Right atrium auricular region (tissue), 2 donors: ENCODE data around the gene BPGM. TPM values are rescaled to one million over a fixed set of nuclear protein-coding genes. Genes with fewer than 3 reads are reported as not detected.
"Not testable (repeated sequence)": the region's sequence is repeated elsewhere in the genome, so short reads cannot be mapped to it uniquely, and the experiment has no call there.

Experiments
- DNase-seq: peaks from one replicate; pipeline ENCODE4 v3.0.0-alpha.2; 2019; ENCODE audit warnings: low spot score
- H3K27ac ChIP-seq, 2 donors: fragments of 200-600 bp; sonication (generic); 1 replicate in 1 of 2; 2 replicates in 1 of 2; pipeline ENCODE4 v1.5.1; 2016 to 2019
- H3K27me3 ChIP-seq, 2 donors: fragments of 200-600 bp; sonication (generic); one replicate each; pipeline versions ENCODE4 v1.5.1 to v1.6.0; 2017 to 2019
- H3K36me3 ChIP-seq: fragments of 200-600 bp; sonication (generic); one replicate; pipeline ENCODE4 v1.5.1; 2016
- H3K4me1 ChIP-seq, 2 donors: fragments of 200-600 bp; sonication (generic); one replicate each; pipeline versions ENCODE4 v1.5.1 to v1.6.0; 2017 to 2019
- H3K4me3 ChIP-seq, 2 donors: fragments of 200-600 bp; sonication (generic); 1 replicate in 1 of 2; 2 replicates in 1 of 2; pipeline ENCODE4 v1.5.1; 2017 to 2019; ENCODE audit warnings: mild to moderate bottlenecking in 1 of 2, moderate library complexity in 1 of 2
- H3K9me3 ChIP-seq, 2 donors: fragments of 200-600 bp; sonication (generic); one replicate each; pipeline ENCODE4 v1.5.1; 2019
- CTCF ChIP-seq, 2 donors: fragments of 200-600 bp; sonication (generic); IDR thresholded peaks; one replicate each; pipeline ENCODE4 v1.5.1; 2019; ENCODE audit warnings: antibody characterized with exemption in 2 of 2
- total RNA-seq, 2 donors: library from RNA; depleted of rRNA; stranded (reverse); fragments of >200 nt; gene quantifications; one replicate each; pipeline ENCODE4 v1.1.0, GENCODE V29; 2016

BPGM gene
- total RNA-seq, 2 donors from 2014 or later = 12.5 to 16.7 TPM

- no peak for DNase-seq
- Histone ChIP-seq H3K36me3 (peaks cover 4% of the 10 kb centered on the region), H3K4me1 (peaks cover 0 to 3% of the 10 kb centered on the region in 2 donors), H3K27ac (no peak overlapping the region), H3K9me3 (no peaks in the 10 kb centered on the region), H3K4me3 (no peak overlapping the region), H3K27me3 (no peaks in the 10 kb centered on the region)
- TF ChIP-seq CTCF (IDR thresholded peaks at IDR 0.05) = no peak
These were observed 37.5 kb downstream of the BPGM start for GRCh38 chr7:134684165-134684564.

GRCh38 chr7:134685250-134685649 lies 38.6 kb downstream of the BPGM start:
- H3K4me3 ChIP-seq = no peak overlapping the region
- H3K27me3 ChIP-seq = no peaks in the 10 kb centered on the region
- no peak for TF ChIP-seq CTCF (IDR thresholded peaks at IDR 0.05)
- no peaks in the 10 kb centered on the region for H3K9me3 ChIP-seq
- peaks cover 0 to 5% of the 10 kb centered on the region in 2 donors for H3K4me1 ChIP-seq
- H3K36me3 ChIP-seq = peaks cover 3% of the 10 kb centered on the region
- no peak for DNase-seq
- H3K27ac ChIP-seq = no peak overlapping the region

GRCh38 chr7:134686786-134687185 lies 40.1 kb downstream of the BPGM start:
- peak in 1 of 2 donors; percentile 59 for TF ChIP-seq CTCF (IDR thresholded peaks at IDR 0.05)
- Histone ChIP-seq H3K4me1 (peaks cover 0 to 13% of the 10 kb centered on the region in 2 donors), H3K9me3 (no peaks in the 10 kb centered on the region), H3K36me3 (no peaks in the 10 kb centered on the region), H3K4me3 (no peak overlapping the region), H3K27me3 (no peaks in the 10 kb centered on the region), H3K27ac (no peak overlapping the region)
- no peak for DNase-seq

- not testable (repeated sequence) for H3K36me3 ChIP-seq, DNase-seq
- peak overlapping the region in 1 of 2 donors; percentile 46 for H3K27ac ChIP-seq
These were observed 42.9 kb downstream of the BPGM start for GRCh38 chr7:134689550-134689949.

GRCh38 chr7:134690016-134690415 lies 43.4 kb downstream of the BPGM start:
- no peaks in the 10 kb centered on the region for H3K9me3 ChIP-seq
- H3K36me3 ChIP-seq = no peaks in the 10 kb centered on the region
- H3K27me3 ChIP-seq = no peaks in the 10 kb centered on the region
- H3K4me3 ChIP-seq = peak overlapping the region; percentile 22 to 29
- H3K27ac ChIP-seq = peak overlapping the region; percentile 46 to 56
- peaks cover 0 to 13% of the 10 kb centered on the region in 2 donors for H3K4me1 ChIP-seq
- peak; percentile 24 to 68 for TF ChIP-seq CTCF (IDR thresholded peaks at IDR 0.05)
- no peak for DNase-seq

More at GRCh38 chr7:134689550-134689949, 42.9 kb downstream of the BPGM start:
- H3K9me3 ChIP-seq, H3K27me3 ChIP-seq: not testable (repeated sequence)
- TF ChIP-seq CTCF (IDR thresholded peaks at IDR 0.05) = peak in 1 of 2 donors; percentile 2
- H3K4me1 ChIP-seq = peaks cover 0 to 13% of the 10 kb centered on the region in 2 donors
- H3K4me3 ChIP-seq = peak overlapping the region; percentile 22 to 29
